ENCODE measurements around the gene LRRC2.
A peak's percentile ranks its signal among the peaks of the same experiment; 100 is the strongest.
"Not testable (repeated sequence)": the region's sequence is repeated elsewhere in the genome, so short reads cannot be mapped to it uniquely, and the experiment has no call there.

The LRRC2 gene, protein sequence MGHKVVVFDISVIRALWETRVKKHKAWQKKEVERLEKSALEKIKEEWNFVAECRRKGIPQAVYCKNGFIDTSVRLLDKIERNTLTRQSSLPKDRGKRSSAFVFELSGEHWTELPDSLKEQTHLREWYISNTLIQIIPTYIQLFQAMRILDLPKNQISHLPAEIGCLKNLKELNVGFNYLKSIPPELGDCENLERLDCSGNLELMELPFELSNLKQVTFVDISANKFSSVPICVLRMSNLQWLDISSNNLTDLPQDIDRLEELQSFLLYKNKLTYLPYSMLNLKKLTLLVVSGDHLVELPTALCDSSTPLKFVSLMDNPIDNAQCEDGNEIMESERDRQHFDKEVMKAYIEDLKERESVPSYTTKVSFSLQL

DNA sequence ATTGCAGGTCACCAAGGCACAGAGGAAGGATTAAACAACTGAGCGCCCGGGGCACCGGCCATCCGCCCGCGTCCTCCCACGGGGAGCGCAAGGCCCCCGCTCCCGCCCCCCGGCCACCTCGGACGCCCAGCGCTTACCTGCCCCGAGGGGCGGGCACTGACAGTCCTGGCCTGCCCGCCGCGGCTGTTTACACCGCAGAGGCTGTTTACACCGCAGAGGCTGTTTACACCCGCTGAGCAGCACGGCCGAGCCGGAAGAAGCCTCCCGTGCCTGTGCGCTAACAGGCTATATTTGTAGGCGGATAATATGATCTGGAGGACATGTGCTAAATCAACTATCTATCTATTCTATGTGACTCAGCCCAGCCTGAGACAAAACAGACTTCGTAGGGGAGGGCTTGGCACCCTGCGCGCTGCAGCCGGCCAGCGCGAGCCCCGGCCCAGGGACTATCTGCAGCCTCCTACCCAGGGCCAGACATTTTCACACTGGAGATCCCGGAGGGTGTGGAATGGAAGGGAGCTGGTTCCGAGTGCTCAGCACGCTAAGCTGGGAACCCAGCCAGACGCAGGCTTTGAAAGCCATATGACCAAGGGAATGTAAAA lies at the start of gene LRRC2:
TSS of gene LRRC2 (minus strand) at position 263 of the 602 bp plus-strand sequence. CDS start 14,711 bp downstream, outside the sequence.
- DNase-seq, result peak; percentile 69

DNA sequence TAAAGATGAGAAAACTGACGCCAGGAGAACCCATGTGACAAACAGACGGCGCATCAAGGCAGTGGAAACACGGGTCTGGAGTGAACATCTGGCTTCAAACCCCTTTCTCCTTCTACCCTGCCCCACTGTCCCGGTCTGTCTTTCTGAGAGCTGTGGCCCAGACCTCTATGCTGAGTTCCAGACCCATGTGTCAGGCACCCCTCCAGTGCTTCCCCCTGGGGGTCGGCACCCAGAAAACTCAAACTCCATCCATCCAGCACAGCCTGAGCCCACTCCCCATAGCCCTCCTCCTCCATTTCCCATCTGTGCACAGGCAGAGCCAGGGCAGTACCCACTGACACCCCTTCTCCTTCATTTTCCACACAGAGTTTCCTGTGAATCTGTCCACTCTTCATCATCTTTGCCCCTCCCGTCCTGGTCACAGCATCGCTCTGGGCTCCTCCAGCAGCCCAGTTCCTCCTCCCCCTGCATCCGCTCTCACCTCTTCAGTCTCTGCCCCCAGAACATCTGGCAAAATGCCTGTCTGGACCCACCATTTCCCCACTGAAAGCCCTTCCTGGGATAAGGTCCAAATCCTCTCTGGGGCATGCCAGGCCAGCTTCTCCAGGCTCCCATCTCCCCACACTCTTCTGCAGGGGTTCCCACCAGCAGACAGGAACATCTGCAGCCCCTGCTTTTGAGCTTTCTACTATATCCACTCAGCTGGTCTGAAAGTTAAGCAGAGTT lies 49.1 kb upstream of the LRRC2 start:
- no peak for DNase-seq

DNA sequence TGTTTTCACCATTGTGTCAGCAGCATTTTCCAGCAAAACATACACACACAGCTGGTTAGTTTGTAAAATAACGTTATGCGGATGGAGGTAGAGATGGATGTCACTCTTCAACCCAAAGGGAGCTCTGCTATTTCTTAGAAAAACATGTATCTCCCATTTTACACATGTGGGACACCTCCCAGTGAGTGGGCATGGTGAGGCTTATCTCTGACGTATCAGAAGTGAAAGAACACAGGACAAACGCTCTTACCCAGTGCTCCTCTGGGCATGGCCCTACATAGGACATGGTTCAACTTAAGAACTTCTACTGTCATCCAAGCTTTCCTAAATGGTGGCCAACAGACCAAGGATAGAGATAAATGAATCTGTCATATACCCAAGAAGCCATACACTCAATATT lies 48.3 kb upstream of the LRRC2 start:
- DNase-seq, result no peak

DNA sequence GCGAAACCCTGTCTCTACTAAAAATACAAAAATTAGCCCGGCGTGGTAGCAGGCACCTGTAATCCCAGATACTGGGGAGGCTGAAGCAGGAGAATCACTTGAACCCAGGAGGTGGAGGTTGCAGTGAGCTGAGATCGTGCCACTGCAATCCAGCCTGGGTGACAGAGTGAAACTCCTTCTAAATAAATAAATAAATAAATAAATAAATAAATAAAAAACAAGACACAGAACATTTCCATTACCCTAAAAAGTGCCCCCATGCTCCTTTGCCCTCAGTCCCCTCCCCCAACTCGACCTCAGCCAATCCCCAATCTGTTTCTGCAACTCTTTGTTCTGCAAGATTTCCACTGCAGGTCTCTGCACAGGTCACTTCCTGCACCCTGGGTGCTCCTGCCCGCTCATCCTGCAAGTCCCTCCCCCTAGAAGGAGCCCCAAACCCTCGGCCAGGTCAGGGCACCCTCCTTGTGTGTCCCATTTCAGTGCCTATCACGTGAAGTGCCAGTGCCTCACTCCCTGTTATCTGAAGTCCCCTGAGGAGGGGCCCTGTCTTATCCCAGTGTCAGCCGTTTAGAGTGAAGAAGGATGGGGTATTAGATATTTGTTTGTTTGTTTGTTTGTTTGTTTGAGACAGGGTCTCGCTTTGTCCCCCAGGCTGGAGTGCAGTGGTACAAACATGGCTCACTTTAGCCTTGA lies 47.4 kb upstream of the LRRC2 start:
- no peak for DNase-seq

DNA sequence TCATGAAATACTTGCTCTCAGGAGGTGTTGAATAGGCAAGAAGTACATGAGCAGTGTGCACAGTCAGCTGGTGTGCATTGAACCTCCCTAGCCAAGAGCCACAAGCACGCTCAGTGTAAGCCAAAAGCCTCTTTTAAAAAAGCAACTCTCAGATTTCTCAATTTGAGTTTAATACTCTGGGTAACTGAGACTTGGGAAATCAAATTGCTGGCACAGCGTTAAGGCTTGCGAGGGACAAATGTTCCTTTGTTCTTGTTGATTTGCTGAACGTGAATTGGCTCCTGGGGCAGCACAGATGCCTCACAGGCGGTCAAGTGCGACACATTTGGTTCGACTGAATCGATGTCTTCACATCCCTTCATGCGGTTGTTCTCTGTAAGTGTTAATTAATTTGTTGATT lies 46.2 kb upstream of the LRRC2 start, which contains the start of gene FAM240A:
TSS of gene FAM240A (plus strand) at position 202 of the 400 bp plus-strand sequence. CDS start at position 361, 159 bp downstream.
- no peak for DNase-seq

DNA sequence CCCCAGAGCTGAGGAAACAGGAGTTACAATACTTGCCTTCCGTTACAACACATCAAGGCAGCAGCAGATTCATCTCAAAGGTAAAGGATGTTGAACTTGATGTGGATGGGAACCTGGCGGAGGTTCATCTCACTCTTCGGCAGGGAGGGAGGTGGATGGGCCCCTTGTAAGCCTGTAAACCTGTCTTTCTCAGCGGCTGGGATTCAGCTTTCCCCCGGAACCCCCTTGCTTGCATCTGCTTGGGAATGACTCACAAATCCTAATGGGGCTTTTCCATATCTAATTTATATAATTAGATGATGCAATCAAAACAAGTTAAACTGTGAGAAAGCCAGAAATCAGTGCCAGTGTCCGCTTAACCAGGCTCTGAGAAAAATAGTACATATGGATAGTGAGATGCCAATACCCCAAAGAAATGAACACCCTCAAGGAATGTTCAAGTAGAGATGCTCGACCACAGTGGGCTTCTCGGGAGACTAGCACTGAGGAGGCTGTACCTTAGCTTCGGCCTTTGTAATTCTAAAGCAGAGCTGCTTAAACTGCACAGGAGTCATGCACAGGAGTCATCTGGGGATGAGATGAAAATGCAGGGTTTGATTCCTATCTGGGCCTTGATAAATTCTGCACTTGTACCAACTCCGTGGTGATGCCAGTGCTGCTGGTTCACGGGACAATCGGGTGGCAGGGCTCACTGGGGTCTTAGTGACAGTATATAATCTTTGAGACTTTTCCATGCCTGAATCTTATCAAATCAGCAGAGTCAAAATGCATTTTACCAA lies 44.0 kb upstream of the LRRC2 start:
- no peak for DNase-seq

DNA sequence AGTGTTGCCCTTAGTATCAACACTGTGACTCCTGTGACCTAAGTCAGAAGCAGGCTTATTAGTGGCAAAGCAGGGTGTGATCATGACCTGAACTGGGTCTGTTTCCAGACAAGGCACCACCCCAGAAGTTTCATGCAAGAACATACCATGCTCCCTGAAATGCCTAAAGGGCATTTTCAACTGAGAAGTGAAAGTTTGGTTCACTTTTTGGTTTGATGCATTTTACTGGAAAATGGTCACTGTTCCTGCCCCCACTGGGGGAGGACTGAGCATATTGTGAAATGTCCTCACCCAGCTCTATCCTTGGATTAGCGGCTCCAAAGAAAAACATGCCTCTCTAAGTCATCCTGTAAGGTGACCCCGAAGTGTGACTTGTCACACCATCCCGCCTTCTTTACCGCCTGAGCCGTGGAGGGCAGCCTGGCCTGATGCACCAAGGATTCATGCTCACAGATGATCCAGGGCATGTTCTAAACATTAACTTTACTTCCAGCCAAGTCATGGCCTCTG lies 43.2 kb upstream of the LRRC2 start:
- no peak for DNase-seq

DNA sequence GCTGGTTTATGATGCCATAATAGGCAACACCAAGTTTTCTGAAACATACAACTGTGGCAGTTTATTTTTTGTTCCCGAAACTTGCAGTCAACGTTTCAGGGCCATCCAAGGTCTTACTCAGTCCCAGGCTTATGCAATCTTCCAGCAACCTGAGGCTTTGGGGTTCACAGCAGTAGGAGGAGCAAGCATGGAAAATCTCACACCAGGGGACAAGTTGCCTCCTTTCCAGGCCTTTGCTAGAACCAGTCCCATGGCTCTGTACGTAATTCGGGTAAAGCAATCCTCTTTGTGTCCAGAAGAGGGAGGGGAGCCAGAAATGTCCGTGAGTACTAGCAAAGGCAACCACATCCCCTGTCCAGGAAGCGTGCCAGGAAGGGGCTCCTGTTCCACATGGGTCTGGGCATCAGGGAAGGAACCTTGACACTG lies 41.5 kb upstream of the LRRC2 start:
- DNase-seq, result no peak

DNA sequence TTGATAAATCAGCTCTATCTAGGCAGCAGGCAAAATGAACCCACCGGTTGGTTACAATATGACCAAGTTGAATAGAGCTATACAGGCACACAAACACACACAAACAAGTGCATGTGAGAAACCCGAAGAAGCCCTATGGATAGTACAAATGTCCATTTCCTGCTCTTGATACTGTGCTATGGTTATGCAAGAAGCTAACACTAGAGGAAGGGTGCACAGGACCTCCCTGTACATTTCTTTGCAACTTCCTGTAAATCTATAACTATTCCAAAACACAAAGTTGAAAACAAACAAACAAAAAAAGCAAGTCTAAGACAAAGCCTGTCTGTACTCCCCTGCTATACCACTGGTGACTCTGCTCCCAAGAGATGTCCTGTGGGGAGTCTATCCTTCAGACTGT lies 38.0 kb upstream of the LRRC2 start:
- DNase-seq, result no peak

DNA sequence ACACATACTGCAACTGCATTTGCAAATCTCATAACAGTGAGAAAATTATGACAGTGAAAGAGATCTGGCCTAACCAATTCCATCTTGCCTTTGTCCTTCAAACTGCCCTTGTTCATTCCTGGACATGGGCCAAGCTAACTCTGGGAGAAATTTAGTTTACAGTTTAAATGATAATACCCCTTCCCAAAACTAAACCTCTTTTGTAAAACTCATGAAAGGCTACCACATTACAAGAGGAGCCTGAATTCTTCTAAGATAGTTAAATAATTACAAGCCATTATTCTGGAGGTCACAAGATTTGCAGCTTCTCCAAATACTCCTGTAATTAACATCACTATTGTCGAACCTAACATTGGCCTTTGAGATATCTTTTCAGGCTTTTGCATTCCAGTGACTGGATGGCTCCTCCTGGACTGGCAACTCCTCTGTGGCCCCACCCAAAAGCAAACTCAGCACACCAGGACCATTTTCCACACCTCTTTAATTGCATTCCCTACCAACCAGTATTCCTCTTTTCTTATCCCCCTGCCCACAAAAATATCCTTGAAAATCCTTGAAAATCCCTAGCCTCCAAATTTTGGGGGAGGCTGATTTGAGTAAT lies 37.4 kb upstream of the LRRC2 start:
- DNase-seq, result no peak

DNA sequence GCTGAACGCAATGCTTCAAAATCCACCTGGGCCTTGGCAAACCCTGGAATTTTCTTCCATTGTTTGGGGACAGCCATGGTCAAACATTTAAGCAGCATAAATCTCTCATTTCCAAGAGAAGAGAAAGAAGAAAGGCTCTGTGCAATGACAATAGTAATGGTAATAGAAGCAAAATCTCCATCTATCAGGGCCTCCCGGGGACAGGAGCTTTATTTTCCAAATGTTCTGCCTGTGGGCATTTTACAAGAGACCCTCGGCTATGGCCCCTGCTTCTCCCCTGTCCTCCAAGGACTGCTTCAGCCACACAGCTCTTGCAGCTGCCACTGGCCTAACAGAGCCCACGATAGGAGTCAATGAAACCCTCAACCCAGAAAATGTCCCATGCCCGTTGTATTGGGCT lies 33.5 kb upstream of the LRRC2 start:
- DNase-seq, result no peak

DNA sequence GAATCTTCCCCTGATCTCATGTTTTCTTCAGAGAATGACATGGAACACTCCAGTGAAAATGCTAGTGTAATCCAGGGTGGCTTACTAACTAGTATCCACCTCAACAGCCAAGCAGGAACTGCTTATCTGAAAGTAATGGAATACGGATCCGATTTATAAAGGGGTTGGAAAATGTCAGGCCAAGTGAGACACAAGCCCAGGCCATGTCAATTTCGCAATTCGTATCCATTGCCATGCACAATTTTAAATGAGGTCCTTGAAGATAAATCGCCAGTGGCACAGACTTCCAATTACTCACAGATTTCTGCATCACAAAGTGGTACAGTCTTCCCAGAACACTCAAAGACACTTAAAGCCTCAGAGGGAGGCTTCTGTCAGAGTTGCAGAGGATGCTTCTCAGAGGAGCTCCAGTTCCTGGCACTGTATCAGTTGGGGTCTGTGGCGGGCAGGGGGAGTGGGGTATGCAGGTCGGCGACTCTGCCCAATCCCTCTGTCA lies 29.8 kb upstream of the LRRC2 start:
- DNase-seq, result no peak

DNA sequence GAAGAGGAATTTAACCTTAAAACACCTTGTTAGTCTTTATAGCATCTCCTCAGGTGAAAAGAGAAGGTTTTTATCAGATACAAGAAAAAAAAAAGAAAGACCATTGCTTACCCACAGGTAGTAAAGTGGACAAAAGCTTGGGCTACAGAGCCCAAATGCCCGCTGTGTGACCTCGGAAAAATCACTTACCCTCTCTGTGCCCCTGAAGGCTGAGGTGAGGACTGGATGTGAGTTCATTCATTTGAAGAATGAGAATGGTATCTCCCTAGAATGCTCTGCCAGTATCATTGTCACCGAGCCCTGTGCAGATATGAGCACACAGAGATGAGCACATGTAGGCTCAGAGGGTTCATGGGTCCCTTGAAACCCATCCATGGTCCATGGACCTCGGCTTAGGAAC lies 28.6 kb upstream of the LRRC2 start:
- DNase-seq, result no peak

DNA sequence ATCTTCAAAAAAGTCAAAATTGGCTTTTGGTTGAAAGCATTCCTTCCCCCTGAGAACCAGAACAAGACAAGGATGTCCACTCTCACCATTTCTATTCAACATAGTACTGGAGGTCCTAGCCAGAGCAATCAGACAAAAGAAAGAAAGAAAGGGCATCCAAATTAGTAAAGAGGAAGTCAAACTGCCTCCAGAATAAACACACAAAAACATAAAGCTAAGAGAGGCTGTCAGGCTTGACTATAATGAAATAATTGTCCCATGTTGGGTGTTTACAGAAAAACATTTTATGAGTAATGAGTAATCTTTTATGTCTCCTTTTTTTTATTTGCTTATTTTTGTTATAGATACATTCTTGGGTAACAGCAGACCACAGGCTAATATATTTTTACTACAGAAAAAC lies 27.9 kb upstream of the LRRC2 start:
- DNase-seq, result no peak

DNA sequence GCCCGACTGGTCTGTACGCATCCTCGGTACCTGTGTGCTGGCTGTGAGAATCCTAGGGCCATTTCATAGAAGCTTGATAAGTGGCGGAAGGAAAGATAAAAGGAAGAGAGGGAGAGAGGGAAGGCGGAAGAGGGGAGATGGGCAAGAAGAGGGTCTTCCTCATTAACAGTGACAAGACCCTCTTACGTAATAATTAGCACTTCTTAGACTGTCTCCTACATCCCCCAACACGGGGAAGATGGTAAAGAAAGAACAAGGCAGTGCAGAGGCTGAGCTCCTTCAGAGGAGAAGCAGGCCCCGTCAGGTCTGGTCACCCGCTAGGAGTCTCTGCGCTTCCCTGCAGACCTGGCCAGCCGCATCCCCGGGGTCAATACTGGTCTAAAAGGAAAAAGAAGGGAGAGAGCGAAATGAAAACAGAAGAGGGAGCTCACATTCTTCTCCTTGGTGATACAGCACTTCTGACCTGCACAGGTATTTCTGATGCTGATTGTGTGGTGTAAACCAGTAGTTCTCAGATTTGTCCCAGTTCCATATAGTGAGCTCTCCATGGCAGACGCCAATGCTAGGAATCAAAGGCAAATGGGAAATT lies 27.3 kb upstream of the LRRC2 start:
- no peak for DNase-seq

DNA sequence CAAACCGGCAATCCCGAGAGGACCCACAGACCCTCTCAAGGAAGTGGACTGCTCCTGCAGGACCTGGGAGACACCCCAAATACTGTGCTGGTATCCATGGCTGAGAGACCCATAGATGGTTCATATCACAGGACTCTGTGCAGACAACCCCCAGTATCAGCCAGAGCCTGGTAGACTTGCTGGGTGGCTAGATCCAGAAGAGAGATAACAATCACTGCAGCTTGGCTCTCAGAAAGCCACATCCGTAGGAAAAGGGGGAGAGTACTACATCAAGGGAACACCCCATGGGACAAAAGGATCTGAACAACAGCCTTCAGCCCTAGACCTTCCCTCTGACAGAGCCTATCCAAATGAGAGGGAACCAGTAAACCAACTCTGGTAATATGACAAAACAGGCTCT lies 21.2 kb upstream of the LRRC2 start:
- not testable (repeated sequence) for DNase-seq

DNA sequence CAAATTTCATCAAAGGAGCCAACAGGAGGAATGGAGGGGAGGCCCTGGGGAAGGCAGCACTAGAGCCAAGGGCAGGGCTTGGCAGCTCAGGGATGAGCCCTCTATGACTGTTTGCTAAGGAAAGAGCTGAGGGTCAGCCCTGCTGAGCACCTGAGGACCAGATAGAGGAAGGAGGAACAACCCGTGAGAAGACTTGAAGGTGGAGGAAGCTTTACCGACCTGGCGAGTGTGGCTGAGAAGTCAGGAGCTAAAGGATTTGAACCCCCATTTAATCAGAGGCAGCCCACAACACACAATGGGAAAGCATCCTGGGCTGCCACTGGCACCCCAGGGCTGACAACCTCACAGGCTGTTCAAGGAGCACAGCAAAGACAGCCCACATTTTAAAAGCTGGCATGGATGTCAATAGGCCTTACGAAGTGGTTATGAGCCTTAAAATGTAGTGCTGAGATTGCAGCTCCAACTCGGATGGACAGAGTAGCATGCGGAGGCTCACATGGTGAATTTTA lies 20.7 kb upstream of the LRRC2 start:
- no peak for DNase-seq

DNA sequence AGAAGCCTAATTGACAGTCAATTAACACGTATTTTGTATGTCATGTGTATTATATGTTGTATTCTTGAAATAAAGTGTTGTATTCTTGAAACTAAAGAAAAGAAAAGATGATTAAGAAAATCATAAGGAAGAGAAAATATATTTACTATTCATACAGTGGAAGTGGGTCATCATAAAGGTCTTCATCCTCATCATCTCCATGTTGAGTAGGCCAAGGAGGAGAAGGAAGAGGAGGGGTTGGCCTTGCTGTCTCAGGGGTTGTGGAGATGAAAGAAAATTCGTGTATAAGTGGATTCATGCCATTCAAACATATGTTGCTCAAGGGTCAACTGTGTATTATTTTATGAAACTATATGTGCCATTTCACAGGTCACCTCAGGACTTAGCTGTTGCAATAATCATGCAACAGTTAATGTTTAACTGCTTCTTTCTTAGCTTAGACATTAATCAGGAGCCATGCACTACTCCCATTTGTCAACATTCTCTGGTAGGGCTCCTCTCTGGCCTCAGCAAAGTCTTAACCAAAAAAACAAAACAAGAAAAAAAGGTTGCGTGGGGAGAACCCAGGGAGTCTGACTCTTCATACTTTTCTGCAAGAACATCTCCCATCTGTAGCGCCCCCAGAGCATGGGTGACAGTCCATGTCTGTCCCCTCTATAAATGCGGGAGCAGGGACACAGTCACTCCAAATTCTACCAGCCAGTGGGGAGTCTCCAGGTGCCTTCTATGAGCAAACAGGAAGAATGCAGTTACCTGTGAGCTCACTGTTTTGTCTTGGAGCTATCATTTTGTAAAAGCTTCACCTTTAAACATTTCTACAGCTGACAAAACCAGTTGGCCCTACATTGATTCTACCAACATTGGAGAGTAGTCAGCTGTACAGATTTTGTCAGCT lies 19.9 kb upstream of the LRRC2 start:
- DNase-seq, result no peak

DNA sequence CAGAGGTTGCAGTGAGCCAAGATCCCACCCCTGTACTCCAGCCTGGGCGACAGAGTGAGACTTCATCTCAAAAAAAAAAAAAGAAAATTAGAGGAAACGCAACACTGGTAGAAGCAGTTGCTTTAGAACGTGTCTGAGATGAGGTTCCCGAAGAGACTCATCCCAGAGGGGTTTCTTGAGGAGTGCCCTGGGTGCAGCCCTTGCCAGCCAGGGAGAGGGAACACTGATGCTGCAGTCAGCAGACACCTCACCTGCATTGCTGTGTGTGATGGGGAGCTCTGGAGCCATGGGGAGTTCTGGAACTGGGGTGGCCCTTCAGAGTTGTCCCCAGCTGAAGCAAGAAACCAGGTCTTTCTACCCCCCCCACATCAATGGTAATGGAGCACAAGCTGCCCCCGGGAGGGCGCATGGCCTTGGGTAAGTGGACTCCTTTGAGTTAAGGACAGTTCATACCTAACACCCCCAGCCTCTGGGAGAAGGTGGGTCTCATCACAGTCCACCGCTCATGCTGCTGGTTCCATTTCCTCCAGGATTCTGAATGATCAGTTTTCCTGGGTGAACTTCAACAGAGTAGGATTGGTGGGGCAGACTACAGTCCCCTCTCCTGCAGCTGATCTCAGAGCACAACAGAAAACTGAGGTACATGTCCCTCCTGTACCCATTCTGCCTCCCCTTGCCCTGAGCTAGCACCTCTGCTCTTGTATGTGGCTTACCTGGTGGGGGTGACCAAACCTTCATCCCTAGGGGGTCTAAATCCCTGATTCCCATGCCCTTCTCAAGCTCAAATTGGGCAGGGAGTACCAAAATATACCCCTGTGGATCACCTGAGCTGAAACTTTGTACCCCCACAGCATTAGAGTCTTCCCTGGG lies 18.7 kb upstream of the LRRC2 start:
- no peak for DNase-seq
